NB4 (cell line): Measurements from ENCODE around the gene DLK1.

ENCODE experiments used
- DNase-seq: peaks from one replicate; pipeline ENCODE4 v3.0.0; 2010; ENCODE audit warnings: low read depth
- H3K4me3 ChIP-seq: one replicate; pipeline ENCODE4 v1.5.1; 2011; ENCODE audit warnings: mild to moderate bottlenecking, low read depth, low read length, moderate library complexity
- MYC ChIP-seq: IDR thresholded peaks from 2 replicates; pipeline ENCODE4 v1.6.1; 2011; ENCODE audit warnings: low read depth, low read length
- POLR2A ChIP-seq: IDR thresholded peaks from 2 replicates; pipeline ENCODE4 v1.6.1; 2011; ENCODE audit warnings: mild to moderate bottlenecking; ENCODE audit not compliant: insufficient read length; ENCODE audit errors: extremely low read depth
- TF ChIP-seq, protein P1 (sequence below): IDR thresholded peaks from one replicate; pipeline ENCODE4 v1.5.1; 2012; ENCODE audit warnings: low read depth, low read length
- TF ChIP-seq, protein P2 (sequence below): IDR thresholded peaks from 2 replicates; pipeline ENCODE4 v1.6.1; 2011; ENCODE audit warnings: low read depth, low read length

Gene DLK1

DNA sequence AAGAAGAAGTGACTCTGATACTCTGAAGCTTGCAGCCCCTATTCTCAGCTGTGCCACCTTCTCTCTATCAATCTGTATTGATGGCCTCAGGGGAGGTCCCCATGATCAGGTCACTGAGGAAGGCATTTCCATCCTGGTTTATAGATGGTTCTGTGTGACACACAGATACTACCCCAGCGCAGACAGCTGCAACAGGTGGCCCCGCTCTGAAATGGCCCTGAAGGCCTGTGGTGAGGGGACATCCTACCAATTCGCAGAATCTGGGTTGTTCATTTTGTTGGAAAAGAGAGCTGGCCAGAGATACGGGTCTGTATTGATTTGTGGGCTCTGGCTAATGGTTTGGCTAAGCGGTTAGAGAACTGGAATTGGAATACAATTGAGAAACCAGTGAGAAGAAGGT is 21.7 kb downstream of the DLK1 start:
- DNase-seq = no peak
- TF ChIP-seq MYC = no peak
- TF ChIP-seq POLR2A = no peak
- TF ChIP-seq, protein P1, sequence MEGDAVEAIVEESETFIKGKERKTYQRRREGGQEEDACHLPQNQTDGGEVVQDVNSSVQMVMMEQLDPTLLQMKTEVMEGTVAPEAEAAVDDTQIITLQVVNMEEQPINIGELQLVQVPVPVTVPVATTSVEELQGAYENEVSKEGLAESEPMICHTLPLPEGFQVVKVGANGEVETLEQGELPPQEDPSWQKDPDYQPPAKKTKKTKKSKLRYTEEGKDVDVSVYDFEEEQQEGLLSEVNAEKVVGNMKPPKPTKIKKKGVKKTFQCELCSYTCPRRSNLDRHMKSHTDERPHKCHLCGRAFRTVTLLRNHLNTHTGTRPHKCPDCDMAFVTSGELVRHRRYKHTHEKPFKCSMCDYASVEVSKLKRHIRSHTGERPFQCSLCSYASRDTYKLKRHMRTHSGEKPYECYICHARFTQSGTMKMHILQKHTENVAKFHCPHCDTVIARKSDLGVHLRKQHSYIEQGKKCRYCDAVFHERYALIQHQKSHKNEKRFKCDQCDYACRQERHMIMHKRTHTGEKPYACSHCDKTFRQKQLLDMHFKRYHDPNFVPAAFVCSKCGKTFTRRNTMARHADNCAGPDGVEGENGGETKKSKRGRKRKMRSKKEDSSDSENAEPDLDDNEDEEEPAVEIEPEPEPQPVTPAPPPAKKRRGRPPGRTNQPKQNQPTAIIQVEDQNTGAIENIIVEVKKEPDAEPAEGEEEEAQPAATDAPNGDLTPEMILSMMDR = no peak
- TF ChIP-seq, protein P2, sequence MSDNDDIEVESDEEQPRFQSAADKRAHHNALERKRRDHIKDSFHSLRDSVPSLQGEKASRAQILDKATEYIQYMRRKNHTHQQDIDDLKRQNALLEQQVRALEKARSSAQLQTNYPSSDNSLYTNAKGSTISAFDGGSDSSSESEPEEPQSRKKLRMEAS = no peak
- no peak overlapping the region for H3K4me3 ChIP-seq

DNA sequence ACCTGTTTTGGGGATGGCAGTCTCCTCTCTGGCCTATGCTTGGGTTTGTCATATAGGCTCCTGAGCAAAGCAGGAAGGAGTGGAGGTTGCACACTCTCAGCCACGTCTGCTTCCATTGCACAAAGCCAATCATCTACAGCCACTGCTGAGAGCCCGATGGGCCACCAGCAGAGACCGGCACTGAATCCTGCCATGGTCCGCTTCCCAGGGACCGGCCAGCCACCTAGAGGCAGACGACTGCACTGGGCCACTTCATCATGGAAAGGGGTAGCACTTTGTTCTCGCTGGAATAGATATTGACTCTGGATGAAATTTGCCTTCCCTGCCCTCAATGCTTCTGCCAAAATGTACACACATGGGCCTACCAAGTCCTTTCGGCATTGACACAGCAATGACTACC is 22.3 kb downstream of the DLK1 start:
- TF ChIP-seq, protein P2 = no peak
- H3K4me3 ChIP-seq = no peak overlapping the region
- no peak for DNase-seq

DNA sequence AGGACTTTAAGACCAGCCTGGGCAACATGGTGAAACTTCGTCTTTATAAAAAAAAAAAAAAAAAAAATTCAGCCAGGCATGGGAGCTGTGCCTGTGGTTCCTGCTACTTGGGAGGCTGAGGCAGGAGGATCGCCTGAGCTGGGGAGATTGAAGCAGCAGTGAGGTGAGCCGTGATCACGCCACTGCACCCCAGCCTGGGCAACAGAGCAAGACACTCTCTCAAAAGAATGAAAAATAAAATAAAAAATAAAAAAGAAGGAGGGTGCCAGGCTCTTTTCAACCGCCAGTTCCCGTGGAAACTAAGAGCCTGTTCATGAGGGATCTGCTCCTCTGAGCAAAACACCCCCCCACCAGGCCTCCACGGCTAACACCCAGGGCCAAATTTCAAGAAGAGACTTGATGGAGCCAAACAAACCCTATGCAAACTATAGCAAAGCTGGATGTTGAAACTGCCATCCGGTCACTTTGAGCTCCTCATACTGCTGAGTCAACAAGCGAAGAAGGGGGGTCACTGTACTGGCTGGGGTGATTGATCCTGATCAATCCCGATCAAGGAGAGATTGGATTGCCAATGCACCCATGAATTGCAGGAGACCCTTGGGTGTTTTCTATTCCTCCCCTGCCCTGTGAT is 23.4 kb downstream of the DLK1 start:
- DNase-seq = no peak
- TF ChIP-seq, protein P1 = no peak
- TF ChIP-seq, protein P2 = no peak
- TF ChIP-seq MYC (no peak), POLR2A (no peak)
- H3K4me3 ChIP-seq = no peak overlapping the region

DNA sequence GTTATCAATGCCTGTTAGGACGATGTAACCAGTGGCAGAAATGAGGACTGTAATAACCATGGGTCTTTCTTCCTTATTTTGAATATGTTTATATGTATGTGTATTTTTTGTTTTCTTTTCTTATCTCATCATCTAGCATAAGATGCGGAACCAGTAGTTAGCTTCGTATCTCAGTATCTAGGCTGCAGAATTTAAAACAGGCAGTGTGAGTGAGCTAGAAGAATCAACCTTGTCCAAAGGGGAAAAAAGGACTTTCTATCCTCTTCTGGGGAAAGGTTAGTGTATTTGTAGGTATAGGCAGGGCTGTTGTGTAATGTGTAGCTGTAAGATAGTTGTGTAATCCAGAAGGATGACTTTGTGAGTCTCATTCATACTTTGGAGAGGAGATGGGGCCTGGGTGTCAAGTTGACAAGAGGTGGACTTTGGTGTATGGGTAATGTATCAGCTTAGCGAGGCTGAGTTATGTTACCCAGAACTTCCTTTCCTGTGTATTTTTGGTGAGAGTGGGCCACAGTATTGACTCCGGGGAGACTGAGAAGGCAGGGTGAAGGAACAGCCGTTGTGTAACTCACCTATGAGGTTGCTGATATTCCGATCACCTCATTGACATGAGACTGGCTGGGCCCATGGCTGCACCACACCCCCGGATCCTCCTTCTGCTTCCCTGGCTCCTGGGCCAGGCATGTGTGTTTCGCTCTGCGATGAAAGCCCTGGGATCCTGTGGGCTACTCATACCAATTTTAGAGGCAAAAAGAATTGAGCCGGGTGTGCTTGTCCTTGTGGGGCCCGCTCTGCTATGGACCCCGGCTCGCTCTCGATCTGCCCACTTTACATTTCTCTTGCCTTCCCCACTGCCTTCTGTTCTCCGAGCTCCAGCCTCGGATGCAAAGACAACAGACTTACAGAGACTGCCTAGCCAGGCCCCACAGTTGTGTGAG is 24.3 kb downstream of the DLK1 start:
- DNase-seq = no peak
- TF ChIP-seq, protein P2 = no peak
- TF ChIP-seq, protein P1 = no peak
- no peak for TF ChIP-seq POLR2A
- no peak for TF ChIP-seq MYC
- H3K4me3 ChIP-seq = no peak overlapping the region

DNA sequence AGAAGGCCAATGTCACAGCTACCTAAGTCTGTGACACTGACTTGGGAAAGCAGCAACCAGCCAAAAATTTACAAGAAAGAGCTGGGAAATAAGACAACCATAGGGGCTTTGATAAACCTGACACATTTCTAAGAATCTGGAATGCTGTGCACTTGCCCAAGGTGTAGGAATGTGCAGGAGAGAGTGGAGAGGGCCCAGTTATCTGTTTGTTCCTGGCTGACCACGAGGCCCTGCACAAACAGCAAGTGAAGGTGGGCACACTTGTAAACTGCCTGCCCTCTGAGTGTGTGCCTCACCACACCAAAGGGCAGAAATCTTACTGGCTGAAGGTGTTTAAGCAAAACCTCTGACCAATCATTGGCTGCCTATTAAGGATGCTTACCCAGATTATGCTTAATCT is 27.3 kb downstream of the DLK1 start:
- H3K4me3 ChIP-seq = no peak overlapping the region
- no peak for DNase-seq
- TF ChIP-seq POLR2A (no peak), MYC (no peak)
- TF ChIP-seq, protein P2 = no peak

DNA sequence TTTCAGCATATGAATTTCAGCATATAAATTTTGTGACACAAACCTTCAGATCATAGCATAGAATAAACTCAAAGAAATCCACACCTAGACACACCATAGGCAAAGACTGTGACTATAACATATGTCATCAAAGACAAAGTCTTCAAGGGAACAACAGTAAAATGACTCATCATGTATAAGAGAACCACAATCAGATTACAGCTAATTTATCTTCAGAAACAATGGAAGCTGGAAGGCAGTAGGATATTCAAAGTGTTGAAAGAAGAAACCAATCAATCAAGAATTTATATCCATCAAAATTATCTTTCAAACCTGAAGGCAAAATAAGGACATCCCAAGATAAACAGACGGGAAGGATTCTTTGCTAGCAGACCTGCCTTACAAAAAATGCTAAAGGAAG is 29.0 kb downstream of the DLK1 start:
- TF ChIP-seq, protein P1 = no peak
- TF ChIP-seq, protein P2 = no peak
- TF ChIP-seq POLR2A (no peak), MYC (no peak)
- DNase-seq = peak; percentile 21
- H3K4me3 ChIP-seq = no peak overlapping the region
